Stimulated activated naive B cell treated with anti-CD40 and anti-IgM and Interleukin-4, amounts not matched to agents 10 μg/mL and 1 μg/mL and 100 μg/mL, for 72 hours (primary cell): ENCODE measurements around the gene KRT14.
"Not testable (repeated sequence)": the region's sequence is repeated elsewhere in the genome, so short reads cannot be mapped to it uniquely, and the experiment has no call there.

ENCODE experiments used
- ATAC-seq, 2 donors: fragments of 150-1000 bp; cut with Tn5 transposase; replicated peaks; 2 replicates each; pipeline ENCODE4 v1.10.0; 2021; ENCODE audit warnings: moderate library complexity in 1 of 2
- DNase-seq: peaks from one replicate; pipeline ENCODE4 v3.0.0; 2021
- H3K27ac Mint-ChIP-seq: one replicate; pipeline ENCODE4 v1.8.0; 2022; ENCODE audit warnings: mild to moderate bottlenecking, mixed read lengths
- H3K27me3 Mint-ChIP-seq, 2 donors: one replicate each; pipeline ENCODE4 v1.8.0; 2022; ENCODE audit warnings: mixed read lengths in 2 of 2
- H3K36me3 Mint-ChIP-seq, 2 donors: one replicate each; pipeline ENCODE4 v1.8.0; 2022; ENCODE audit warnings: mixed read lengths in 2 of 2, mild to moderate bottlenecking in 1 of 2
- H3K4me1 Mint-ChIP-seq, 2 donors: one replicate each; pipeline ENCODE4 v1.8.0; 2022; ENCODE audit warnings: mixed read lengths in 2 of 2, mild to moderate bottlenecking in 1 of 2
- H3K4me3 Mint-ChIP-seq, 2 donors: one replicate each; pipeline ENCODE4 v1.8.0; 2022; ENCODE audit warnings: mild to moderate bottlenecking in 2 of 2, mixed read lengths in 2 of 2, moderate library complexity in 1 of 2
- H3K9me3 Mint-ChIP-seq, 2 donors: one replicate each; pipeline ENCODE4 v1.8.0; 2022; ENCODE audit warnings: mixed read lengths in 2 of 2, mild to moderate bottlenecking in 1 of 2

KRT14 gene

GRCh38 chr17:41626914-41627295 lies 40.2 kb upstream of the KRT14 start:
- peaks cover 14 to 21% of the 10 kb centered on the region in 2 donors for H3K27me3 Mint-ChIP-seq
- H3K27ac Mint-ChIP-seq, H3K4me3 Mint-ChIP-seq, ATAC-seq, DNase-seq, H3K36me3 Mint-ChIP-seq, H3K4me1 Mint-ChIP-seq, H3K9me3 Mint-ChIP-seq: not testable (repeated sequence)

- not testable (repeated sequence) for H3K36me3 Mint-ChIP-seq, H3K9me3 Mint-ChIP-seq, DNase-seq, H3K4me1 Mint-ChIP-seq, H3K4me3 Mint-ChIP-seq, H3K27ac Mint-ChIP-seq, ATAC-seq
- peaks cover 15 to 21% of the 10 kb centered on the region in 2 donors for H3K27me3 Mint-ChIP-seq
These were observed 39.6 kb upstream of the KRT14 start for GRCh38 chr17:41626028-41626913.

GRCh38 chr17:41625602-41626001 lies 38.9 kb upstream of the KRT14 start:
- H3K4me1 Mint-ChIP-seq, result no peaks in the 10 kb centered on the region
- ATAC-seq (no peak), DNase-seq (no peak)
- peaks cover 21% of the 10 kb centered on the region in 2 donors for H3K27me3 Mint-ChIP-seq
- no peak overlapping the region for H3K4me3 Mint-ChIP-seq
- H3K27ac Mint-ChIP-seq, result no peak overlapping the region
- H3K9me3 Mint-ChIP-seq, result no peaks in the 10 kb centered on the region
- no peaks in the 10 kb centered on the region for H3K36me3 Mint-ChIP-seq

DNA sequence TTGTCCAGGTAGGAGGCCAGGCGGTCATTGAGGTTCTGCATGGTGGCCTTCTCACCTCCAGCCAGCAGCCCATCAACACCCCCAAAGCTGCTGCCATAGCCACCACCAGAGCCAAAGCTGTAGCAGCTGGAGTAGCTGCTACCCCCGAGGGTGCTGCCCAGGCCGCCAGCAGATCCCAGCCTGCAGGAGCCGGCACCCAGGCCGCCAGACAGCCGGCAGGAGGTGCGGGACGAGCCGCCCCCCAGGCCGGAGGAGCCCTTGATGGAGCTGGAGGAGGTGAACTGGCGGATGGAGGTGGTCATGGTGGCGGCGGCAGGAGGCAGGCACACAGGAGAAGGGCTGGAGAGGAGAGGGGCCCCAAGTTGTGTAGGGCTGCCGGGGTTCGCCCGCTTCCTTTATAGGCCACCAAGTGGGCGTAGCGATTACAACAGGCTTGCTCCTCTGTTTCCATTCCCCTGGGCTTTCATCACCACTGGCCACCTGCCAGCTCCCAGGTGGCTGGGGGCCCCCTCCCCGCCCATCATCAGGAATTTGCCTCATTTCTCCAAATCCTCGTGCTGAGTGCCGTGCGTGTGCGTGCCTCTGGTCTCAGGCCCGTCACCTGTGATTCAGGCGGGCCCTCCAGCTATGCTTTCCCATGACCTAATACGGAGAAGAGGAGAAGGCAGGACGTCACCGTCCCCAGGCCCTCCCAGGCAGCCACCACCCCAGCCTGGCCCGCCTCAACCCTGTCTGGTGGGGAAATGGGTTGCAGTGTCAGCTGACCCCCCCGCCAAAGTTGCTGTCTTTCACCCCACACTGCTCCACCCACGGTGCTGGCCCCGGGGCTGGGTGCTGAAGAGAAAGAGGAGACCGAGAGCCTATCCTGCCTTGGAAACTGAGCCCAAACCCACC lies 37.8 kb upstream of the KRT14 start, which contains the start of gene KRT17:
Gene KRT17 (minus strand): TSS at position 368 of the 894 bp plus-strand sequence. CDS start 66 bp downstream, at position 302.
- H3K27me3 Mint-ChIP-seq, result peaks cover 29 to 30% of the 10 kb centered on the region in 2 donors
- DNase-seq (no peak), ATAC-seq (no peak)
- H3K9me3 Mint-ChIP-seq, result no peaks in the 10 kb centered on the region
- no peak within 1 kb of the TSS for H3K4me3 Mint-ChIP-seq
- no peaks in the 10 kb centered on the region for H3K4me1 Mint-ChIP-seq
- no peak within 1 kb of the TSS for H3K27ac Mint-ChIP-seq
- H3K36me3 Mint-ChIP-seq, result no peaks in the 10 kb centered on the region

GRCh38 chr17:41623184-41623861 lies 36.6 kb upstream of the KRT14 start:
- not testable (repeated sequence) for DNase-seq, H3K4me3 Mint-ChIP-seq, H3K27ac Mint-ChIP-seq, ATAC-seq, H3K4me1 Mint-ChIP-seq, H3K9me3 Mint-ChIP-seq, H3K36me3 Mint-ChIP-seq
- H3K27me3 Mint-ChIP-seq, result peaks cover 35% of the 10 kb centered on the region in 2 donors

GRCh38 chr17:41622340-41623183 lies 35.9 kb upstream of the KRT14 start:
- H3K27ac Mint-ChIP-seq, DNase-seq, H3K4me1 Mint-ChIP-seq, H3K9me3 Mint-ChIP-seq, ATAC-seq, H3K4me3 Mint-ChIP-seq, H3K36me3 Mint-ChIP-seq: not testable (repeated sequence)
- H3K27me3 Mint-ChIP-seq, result peaks cover 32 to 35% of the 10 kb centered on the region in 2 donors

GRCh38 chr17:41621916-41622315 lies 35.2 kb upstream of the KRT14 start:
- Mint-ChIP-seq H3K4me3 (no peak overlapping the region), H3K27me3 (peaks cover 29 to 35% of the 10 kb centered on the region in 2 donors), H3K9me3 (no peaks in the 10 kb centered on the region), H3K27ac (no peak overlapping the region), H3K4me1 (no peaks in the 10 kb centered on the region), H3K36me3 (no peaks in the 10 kb centered on the region)
- no peak for ATAC-seq
- no peak for DNase-seq

DNA sequence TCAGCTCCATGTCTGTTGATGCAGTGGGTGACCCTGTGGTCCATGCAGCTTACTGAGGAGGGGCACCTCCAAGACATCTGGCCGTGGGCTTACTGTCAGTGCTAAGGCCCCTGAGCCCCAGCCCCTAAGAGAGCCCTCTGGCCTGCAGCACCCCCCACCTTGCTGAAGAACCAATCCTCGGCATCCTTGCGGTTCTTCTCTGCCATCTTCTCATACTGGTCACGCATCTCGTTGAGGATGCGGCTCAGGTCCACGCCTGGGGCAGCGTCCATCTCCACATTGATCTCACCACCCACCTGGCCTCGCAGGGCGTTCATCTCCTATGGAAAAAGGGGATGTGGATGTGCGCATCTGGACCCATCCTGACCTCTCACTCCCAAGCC lies 34.7 kb upstream of the KRT14 start:
- not testable (repeated sequence) for DNase-seq, H3K36me3 Mint-ChIP-seq, H3K9me3 Mint-ChIP-seq, H3K4me1 Mint-ChIP-seq, H3K27ac Mint-ChIP-seq, H3K4me3 Mint-ChIP-seq, ATAC-seq
- H3K27me3 Mint-ChIP-seq, result peaks cover 29 to 39% of the 10 kb centered on the region in 2 donors

DNA sequence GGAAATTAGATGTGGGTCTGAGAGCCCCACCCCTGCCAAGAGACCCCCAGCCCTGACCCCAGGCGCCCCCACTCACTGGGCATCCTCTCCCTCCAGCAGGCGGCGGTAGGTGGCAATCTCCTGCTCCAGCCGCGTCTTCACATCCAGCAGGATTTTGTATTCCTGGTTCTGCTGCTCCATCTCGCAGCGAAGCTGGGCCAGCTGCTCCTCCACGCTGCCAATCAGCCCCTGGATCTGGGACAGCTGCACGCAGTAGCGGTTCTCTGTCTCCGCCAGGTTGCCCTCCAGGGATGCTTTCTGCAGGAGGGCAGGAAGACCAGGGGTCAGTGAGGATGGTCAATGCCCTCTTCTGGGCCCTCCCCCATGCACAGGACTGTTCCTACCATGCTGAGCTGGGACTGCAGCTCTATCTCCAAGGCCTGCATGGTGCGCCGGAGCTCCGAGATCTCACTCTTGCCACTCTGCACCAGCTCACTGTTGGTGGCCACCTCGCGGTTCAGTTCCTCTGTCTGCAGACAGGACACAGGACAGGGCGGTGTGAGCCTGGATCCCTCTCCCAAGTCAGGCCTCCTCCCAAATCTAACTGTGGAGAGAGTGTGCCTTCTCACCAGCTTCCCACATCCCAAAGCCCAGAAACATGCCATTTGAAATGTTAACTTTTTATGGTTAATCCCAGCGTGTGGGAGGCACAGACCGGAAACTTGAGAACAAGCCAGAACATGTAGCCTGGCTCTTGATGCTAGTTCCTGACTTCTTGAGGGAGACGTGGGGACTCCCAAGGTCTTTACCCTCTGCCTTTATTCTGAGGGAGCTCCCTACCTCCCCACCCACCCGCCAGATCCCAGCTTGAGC lies 34.1 kb upstream of the KRT14 start:
- no peak overlapping the region for H3K4me3 Mint-ChIP-seq
- no peaks in the 10 kb centered on the region for H3K36me3 Mint-ChIP-seq
- no peak for DNase-seq
- H3K27ac Mint-ChIP-seq, result no peak overlapping the region
- no peak for ATAC-seq
- H3K9me3 Mint-ChIP-seq, result no peaks in the 10 kb centered on the region
- H3K27me3 Mint-ChIP-seq, result peaks cover 23 to 37% of the 10 kb centered on the region in 2 donors
- H3K4me1 Mint-ChIP-seq, result no peaks in the 10 kb centered on the region

DNA sequence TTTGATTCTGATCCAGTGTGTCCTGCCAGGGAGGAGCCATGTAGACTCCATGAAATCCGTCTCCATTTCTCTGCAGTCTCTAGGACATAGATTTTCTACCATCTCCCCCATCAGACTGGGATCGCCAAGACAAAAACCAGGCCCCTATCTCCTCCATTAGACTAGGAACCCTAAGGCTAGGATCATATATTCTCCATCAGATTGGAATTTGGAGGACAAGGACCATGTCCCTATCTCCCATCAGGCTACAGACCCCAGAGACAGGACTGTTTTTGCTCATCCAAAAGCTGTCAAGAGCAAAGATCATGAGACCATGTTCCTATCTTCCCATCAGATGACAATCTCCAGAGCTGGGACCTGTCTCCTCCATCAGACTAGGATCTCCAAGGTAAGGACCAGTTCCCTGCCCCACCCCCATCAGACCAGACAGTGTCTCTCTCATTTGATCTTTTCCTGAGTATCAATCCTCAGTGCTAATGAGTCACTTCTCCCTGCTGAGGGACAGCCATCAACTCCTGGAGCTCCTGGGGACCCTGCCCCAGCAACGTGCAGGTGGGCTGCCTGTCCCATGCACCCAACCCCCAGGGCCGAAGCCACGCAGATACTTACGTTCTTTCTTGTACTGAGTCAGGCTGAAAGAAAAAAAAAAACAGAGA lies 33.4 kb upstream of the KRT14 start:
- DNase-seq, H3K9me3 Mint-ChIP-seq, H3K36me3 Mint-ChIP-seq, H3K4me3 Mint-ChIP-seq, H3K27ac Mint-ChIP-seq, H3K4me1 Mint-ChIP-seq, ATAC-seq: not testable (repeated sequence)
- H3K27me3 Mint-ChIP-seq, result peaks cover 24 to 41% of the 10 kb centered on the region in 2 donors

- no peaks in the 10 kb centered on the region for H3K9me3 Mint-ChIP-seq
- no peaks in the 10 kb centered on the region for H3K4me1 Mint-ChIP-seq
- ATAC-seq, result no peak
- peaks cover 22 to 36% of the 10 kb centered on the region in 2 donors for H3K27me3 Mint-ChIP-seq
- H3K36me3 Mint-ChIP-seq, result no peaks in the 10 kb centered on the region
- no peak overlapping the region for H3K27ac Mint-ChIP-seq
- DNase-seq, result no peak
- H3K4me3 Mint-ChIP-seq, result no peak overlapping the region
These were observed 32.6 kb upstream of the KRT14 start for GRCh38 chr17:41619036-41619926.
